NCI-H187 (cell line): ENCODE data around the gene NDUFA5.

Experiments
- DNase-seq, 2 experiments: peaks; one replicate each; lab custom pipeline; 2025; lab: John Stamatoyannopoulos, UW

NDUFA5 gene

GRCh38 chr7:123505221-123505620, 52.4 kb downstream of the NDUFA5 start:
- no peak for DNase-seq

- DNase-seq: no peak
These were observed 55.4 kb downstream of the NDUFA5 start for GRCh38 chr7:123502201-123502600.

DNA sequence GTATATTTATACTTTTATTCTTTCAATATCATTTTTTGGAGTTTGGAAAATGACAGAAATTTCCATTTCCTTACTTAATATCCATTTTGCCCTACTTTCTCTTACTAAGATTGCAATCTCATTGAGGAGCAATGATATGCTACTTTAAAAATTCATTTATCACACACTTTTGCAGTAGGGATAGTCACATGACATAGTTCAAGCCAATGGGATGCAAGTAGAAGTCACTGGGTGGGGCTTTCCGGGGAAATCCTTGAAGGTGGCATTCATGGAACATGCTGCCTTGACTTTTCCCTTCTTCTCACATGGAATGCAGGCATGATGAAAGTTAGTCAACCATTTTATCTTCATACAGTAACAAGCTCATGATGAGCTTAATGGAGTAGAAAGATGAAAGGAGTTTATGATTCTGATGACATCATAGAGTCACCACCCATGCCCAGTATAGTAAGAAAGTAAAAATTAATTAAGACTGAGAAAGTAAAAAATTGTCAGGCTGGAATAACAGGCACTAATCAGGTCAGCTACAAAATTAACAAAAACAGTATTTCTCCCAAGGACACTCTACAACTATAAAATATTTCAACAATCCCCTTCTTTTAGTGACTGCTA, 56.6 kb downstream of the NDUFA5 start:
- DNase-seq: no peak

- DNase-seq: no peak
These were observed 58.2 kb downstream of the NDUFA5 start for GRCh38 chr7:123499211-123499970.

- no peak for DNase-seq
These were observed 59.0 kb downstream of the NDUFA5 start for GRCh38 chr7:123498601-123499000.

DNA sequence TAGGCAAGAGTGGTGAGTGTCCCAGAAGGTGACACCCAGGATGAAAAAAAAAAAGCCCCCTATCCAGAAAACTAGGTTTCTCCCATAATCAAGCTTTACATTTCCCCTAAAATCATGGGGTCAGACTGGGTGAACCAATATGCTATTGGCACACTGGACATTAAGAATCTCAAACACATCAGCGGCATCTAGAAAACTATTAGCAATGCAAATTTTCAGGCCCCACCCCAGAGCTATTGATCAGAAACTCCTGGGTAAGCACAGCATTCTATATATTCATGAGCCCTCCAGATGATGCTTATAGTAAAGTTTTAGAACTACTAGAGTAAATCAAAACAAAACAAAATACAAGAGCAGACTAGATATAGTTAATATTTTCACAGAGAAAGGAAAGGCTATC, 59.6 kb downstream of the NDUFA5 start:
- no peak for DNase-seq

DNA sequence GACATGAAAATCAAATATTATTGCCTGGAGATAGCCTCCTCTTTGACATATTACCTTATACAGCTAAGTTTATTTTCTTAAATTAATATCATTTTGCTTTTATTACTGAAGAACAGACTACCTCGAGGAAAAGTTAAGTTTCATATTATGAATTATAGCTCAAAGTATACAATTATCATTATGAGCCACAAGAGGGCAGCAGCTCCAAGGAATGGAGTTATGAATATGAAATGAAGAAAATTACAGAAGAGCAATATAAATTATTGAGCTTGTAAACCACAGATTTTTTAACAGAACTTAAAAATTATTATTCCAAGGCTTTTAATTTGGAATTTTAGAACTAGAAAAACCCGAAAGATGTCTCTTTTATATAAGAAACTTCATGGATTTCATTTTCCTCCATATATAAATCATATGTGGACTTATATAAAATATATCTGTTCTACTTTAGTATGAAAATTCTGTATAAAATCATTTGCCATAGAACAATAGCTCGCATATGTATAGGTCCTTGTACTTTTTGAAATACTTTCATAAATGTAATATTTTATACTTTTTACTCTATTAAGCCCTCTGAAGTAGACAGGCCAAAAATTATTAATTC, 63.3 kb downstream of the NDUFA5 start:
- peak in 1 of 2 experiments; percentile 55 for DNase-seq

DNA sequence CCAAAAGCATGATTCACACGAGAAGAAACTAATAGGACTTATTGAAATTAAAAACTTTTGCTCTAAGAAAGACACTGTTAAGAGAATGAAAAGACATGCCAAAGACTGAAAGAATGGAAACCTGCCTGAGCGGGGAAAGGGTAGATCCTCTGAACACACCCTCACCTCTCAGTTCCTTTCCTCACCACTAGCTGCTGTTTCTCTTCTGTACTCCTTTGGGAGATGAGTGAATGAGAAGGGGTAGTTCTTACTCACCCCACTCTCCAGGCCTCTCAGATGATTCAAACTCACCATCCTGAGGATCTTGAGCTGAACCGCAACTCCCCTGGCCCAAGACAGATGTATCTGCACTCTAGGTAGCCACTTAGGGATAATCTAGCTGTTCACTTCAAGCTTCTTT, 65.1 kb downstream of the NDUFA5 start:
- DNase-seq: no peak
